ENCODE measurements around the gene ASMTL.

DNA sequence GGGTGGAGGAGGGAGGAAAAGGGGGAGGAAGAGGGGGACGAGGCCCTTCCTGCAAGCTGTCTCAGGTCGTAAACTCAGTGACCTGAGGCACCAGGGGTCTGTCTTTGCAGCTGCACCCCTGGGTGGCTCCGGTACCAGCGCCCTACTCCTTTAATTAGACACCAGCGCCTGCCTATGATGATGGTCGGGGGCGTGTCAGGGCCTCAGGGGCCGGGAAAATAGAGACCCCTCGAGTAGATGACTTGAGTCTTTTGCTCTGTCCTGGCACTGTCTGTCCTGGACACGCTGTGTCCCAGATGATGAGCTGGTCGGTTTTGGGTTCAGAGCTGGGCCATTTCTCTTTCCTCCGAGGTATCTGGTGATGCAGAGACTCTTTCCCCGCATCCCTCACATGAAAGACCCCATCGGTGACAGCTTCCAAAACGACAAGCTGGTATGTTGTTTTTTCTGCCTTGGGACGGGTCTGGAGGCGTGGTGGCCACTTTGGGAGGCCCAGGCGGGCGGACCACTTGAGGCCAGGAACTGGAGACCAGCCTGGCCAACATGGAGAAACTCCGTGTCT is 72.0 kb downstream of the ASMTL start:
- TF ChIP-seq, protein P1, sequence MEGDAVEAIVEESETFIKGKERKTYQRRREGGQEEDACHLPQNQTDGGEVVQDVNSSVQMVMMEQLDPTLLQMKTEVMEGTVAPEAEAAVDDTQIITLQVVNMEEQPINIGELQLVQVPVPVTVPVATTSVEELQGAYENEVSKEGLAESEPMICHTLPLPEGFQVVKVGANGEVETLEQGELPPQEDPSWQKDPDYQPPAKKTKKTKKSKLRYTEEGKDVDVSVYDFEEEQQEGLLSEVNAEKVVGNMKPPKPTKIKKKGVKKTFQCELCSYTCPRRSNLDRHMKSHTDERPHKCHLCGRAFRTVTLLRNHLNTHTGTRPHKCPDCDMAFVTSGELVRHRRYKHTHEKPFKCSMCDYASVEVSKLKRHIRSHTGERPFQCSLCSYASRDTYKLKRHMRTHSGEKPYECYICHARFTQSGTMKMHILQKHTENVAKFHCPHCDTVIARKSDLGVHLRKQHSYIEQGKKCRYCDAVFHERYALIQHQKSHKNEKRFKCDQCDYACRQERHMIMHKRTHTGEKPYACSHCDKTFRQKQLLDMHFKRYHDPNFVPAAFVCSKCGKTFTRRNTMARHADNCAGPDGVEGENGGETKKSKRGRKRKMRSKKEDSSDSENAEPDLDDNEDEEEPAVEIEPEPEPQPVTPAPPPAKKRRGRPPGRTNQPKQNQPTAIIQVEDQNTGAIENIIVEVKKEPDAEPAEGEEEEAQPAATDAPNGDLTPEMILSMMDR (IDR thresholded peaks at IDR 0.05), result no peak
- no peak for TF ChIP-seq POLR2A (IDR thresholded peaks at IDR 0.05)
